Left colon (tissue), 2 donors: ENCODE data around the gene RITA1. TPM values are rescaled to one million over a fixed set of nuclear protein-coding genes. Genes with fewer than 3 reads are reported as not detected.

Experiments
- ATAC-seq: fragments of 200-7000 bp; cut with Tn5 transposase; one replicate; pipeline ENCODE4 v1.9.1; 2020; ENCODE audit warnings: mild to moderate bottlenecking, moderate library complexity
- DNase-seq, 2 donors: peaks; one replicate each; pipeline ENCODE4 v3.0.0-alpha.2; 2020
- intact Hi-C, 2 donors: fragments of 100-400 bp; cut with DNase I in 1 of 2; cut with micrococcal nuclease in 1 of 2; formaldehyde crosslinking; loops; one replicate each; pipeline versions ENCODE4 v1.11.2 to v1.14.0; 2022; cut with DNase I, micrococcal nuclease
- total RNA-seq, 2 donors: library from RNA; stranded (reverse); fragmentation: NEBNext Ultra II Directional; extraction: Animal tissue kit (Norgen Biotek cat#: 25700); gene quantifications; one replicate each; pipeline ENCODE4 v1.2.1, GENCODE V29; 2021
- donor health status: DM: no; HTN: no; CAD: no.
- donor health status: DM: yes; HTN: yes; CAD: no.

The RITA1 gene
- total RNA-seq, 2 donors from 2014 or later: 17.4 to 18.0 TPM

- ATAC-seq: peak; percentile 81
- intact Hi-C loops: no loop called here
- DNase-seq: peak; percentile 99 to 100
These were observed 35.9 kb downstream of the RITA1 start, which contains the start of gene TPCN1 for GRCh38 chr12:113221181-113221996. TSS of gene TPCN1 (plus strand) at chr12:113221464. CDS start at chr12:113226853, 5,389 bp downstream.

GRCh38 chr12:113221997-113222729 lies 36.6 kb downstream of the RITA1 start:
- DNase-seq (peak in 1 of 2 donors; percentile 63), ATAC-seq (no peak)
- intact Hi-C loops: no loop called here

GRCh38 chr12:113222730-113223531 lies 37.4 kb downstream of the RITA1 start:
- intact Hi-C loops: no loop called here
- ATAC-seq (peak; percentile 63), DNase-seq (peak; percentile 71 to 92)

- ATAC-seq (no peak), DNase-seq (no peak)
- intact Hi-C loops: no loop called here
These were observed 39.4 kb downstream of the RITA1 start for GRCh38 chr12:113224955-113225354.

GRCh38 chr12:113226696-113227568 lies 41.4 kb downstream of the RITA1 start:
- intact Hi-C loops: no loop called here
- ATAC-seq (no peak), DNase-seq (no peak)

GRCh38 chr12:113227686-113228391 lies 42.3 kb downstream of the RITA1 start:
- DNase-seq: no peak

GRCh38 chr12:113228394-113229028 lies 43.0 kb downstream of the RITA1 start:
- intact Hi-C loops: no loop called here
- DNase-seq (no peak), ATAC-seq (peak; percentile 19)

More at GRCh38 chr12:113227686-113228391, 42.3 kb downstream of the RITA1 start:
- ATAC-seq: no peak
- intact Hi-C loops: no loop called here

- DNase-seq (no peak), ATAC-seq (peak; percentile 4)
- intact Hi-C loops: no loop called here
These were observed 45.1 kb downstream of the RITA1 start for GRCh38 chr12:113230315-113231234.

GRCh38 chr12:113231235-113232088 lies 45.9 kb downstream of the RITA1 start:
- ATAC-seq (no peak), DNase-seq (no peak)
- intact Hi-C loops: no loop called here

GRCh38 chr12:113232089-113232839 lies 46.7 kb downstream of the RITA1 start:
- intact Hi-C loops: no loop called here
- no peak for ATAC-seq
- peak in 1 of 2 donors; percentile 23 for DNase-seq

- DNase-seq (peak in 1 of 2 donors; percentile 43), ATAC-seq (no peak)
- intact Hi-C loops: no loop called here
These were observed 47.5 kb downstream of the RITA1 start for GRCh38 chr12:113232840-113233585.

- ATAC-seq (no peak), DNase-seq (no peak)
- intact Hi-C loops: no loop called here
These were observed 48.4 kb downstream of the RITA1 start for GRCh38 chr12:113233967-113234366.

- ATAC-seq (no peak), DNase-seq (peak in 1 of 2 donors; percentile 4)
- intact Hi-C loops: no loop called here
These were observed 49.0 kb downstream of the RITA1 start for GRCh38 chr12:113234483-113234882.

GRCh38 chr12:113235976-113236375 lies 50.5 kb downstream of the RITA1 start:
- intact Hi-C loops: no loop called here
- DNase-seq (peak in 1 of 2 donors; percentile 24), ATAC-seq (no peak)
